GF-D8 (cell line): ENCODE data around the gene SEC22C.

ENCODE experiments used
- DNase-seq: peaks from one replicate; lab custom pipeline; 2025; lab: John Stamatoyannopoulos, UW

Gene SEC22C

GRCh38 chr3:42513121-42513520 is 68.6 kb downstream of the SEC22C start:
- no peak for DNase-seq

- DNase-seq: no peak
Observed at GRCh38 chr3:42511736-42512135, 70.0 kb downstream of the SEC22C start.

GRCh38 chr3:42511201-42511600 is 70.6 kb downstream of the SEC22C start:
- no peak for DNase-seq

GRCh38 chr3:42510325-42510724 is 71.4 kb downstream of the SEC22C start:
- DNase-seq: no peak

GRCh38 chr3:42509111-42509510 is 72.7 kb downstream of the SEC22C start:
- no peak for DNase-seq

GRCh38 chr3:42508562-42508961 is 73.2 kb downstream of the SEC22C start:
- no peak for DNase-seq

GRCh38 chr3:42507761-42508335 is 73.9 kb downstream of the SEC22C start:
- no peak for DNase-seq

- DNase-seq: no peak
Observed at GRCh38 chr3:42507252-42507651, 74.5 kb downstream of the SEC22C start.

GRCh38 chr3:42505849-42506410 is 75.8 kb downstream of the SEC22C start:
- no peak for DNase-seq

- DNase-seq: no peak
Observed at GRCh38 chr3:42505128-42505848, 76.5 kb downstream of the SEC22C start.

GRCh38 chr3:42504334-42505127 is 77.2 kb downstream of the SEC22C start:
- DNase-seq: no peak

GRCh38 chr3:42503957-42504333 is 77.8 kb downstream of the SEC22C start:
- DNase-seq: no peak

GRCh38 chr3:42503251-42503924 is 78.4 kb downstream of the SEC22C start:
- DNase-seq: no peak

- DNase-seq: no peak
Observed at GRCh38 chr3:42502429-42503250, 79.1 kb downstream of the SEC22C start, which contains the start of gene VIPR1. VIPR1 (plus strand) TSS chr3:42502643; CDS start chr3:42502736, 93 bp downstream.

GRCh38 chr3:42501681-42502428 is 79.9 kb downstream of the SEC22C start:
- no peak for DNase-seq

GRCh38 chr3:42501321-42501680 is 80.5 kb downstream of the SEC22C start:
- DNase-seq: no peak

- DNase-seq: no peak
Observed at GRCh38 chr3:42500909-42501308, 80.9 kb downstream of the SEC22C start.

GRCh38 chr3:42500091-42500490 is 81.7 kb downstream of the SEC22C start:
- DNase-seq: no peak

- DNase-seq: no peak
Observed at GRCh38 chr3:42499478-42499871, 82.3 kb downstream of the SEC22C start.

- no peak for DNase-seq
Observed at GRCh38 chr3:42498791-42499477, 82.8 kb downstream of the SEC22C start.
